ENCODE measurements around the gene CLASP1. TPM values are rescaled to one million over a fixed set of nuclear protein-coding genes. Genes with fewer than 3 reads are reported as not detected.

Gene CLASP1
- total RNA-seq, 1 donor from 2014 or later: 95.1 TPM

GRCh38 chr2:121398853-121399252 is 250.4 kb downstream of the CLASP1 start:
- Mint-ChIP-seq H3K9me3 (ENCODE audit: unreplicated experiment) (no peaks in the 10 kb centered on the region), H3K36me3 (ENCODE audit: low read depth, unreplicated experiment) (peaks cover 26% of the 10 kb centered on the region), H3K4me3 (ENCODE audit: unreplicated experiment) (no peak overlapping the region), H3K4me1 (ENCODE audit: unreplicated experiment) (no peaks in the 10 kb centered on the region), H3K27ac (ENCODE audit: unreplicated experiment) (peak overlapping the region; percentile 20), H3K27me3 (ENCODE audit: unreplicated experiment) (peaks cover 3% of the 10 kb centered on the region)
- DNase-seq (ENCODE audit: low spot score): no peak
- TF ChIP-seq CTCF (IDR thresholded peaks at IDR 0.05; ENCODE audit: unreplicated experiment): no peak

GRCh38 chr2:121390082-121390692 is 259.1 kb downstream of the CLASP1 start:
- Mint-ChIP-seq H3K27me3 (ENCODE audit: unreplicated experiment) (no peaks in the 10 kb centered on the region), H3K27ac (ENCODE audit: unreplicated experiment) (no peak overlapping the region), H3K4me1 (ENCODE audit: unreplicated experiment) (peaks cover 5% of the 10 kb centered on the region), H3K36me3 (ENCODE audit: low read depth, unreplicated experiment) (peaks cover 16% of the 10 kb centered on the region), H3K4me3 (ENCODE audit: unreplicated experiment) (no peak overlapping the region), H3K9me3 (ENCODE audit: unreplicated experiment) (no peaks in the 10 kb centered on the region)
- DNase-seq (ENCODE audit: low spot score): no peak
- no peak for TF ChIP-seq CTCF (IDR thresholded peaks at IDR 0.05; ENCODE audit: unreplicated experiment)

GRCh38 chr2:121388371-121388770 is 260.9 kb downstream of the CLASP1 start:
- peaks cover 8% of the 10 kb centered on the region for H3K36me3 Mint-ChIP-seq (ENCODE audit: low read depth, unreplicated experiment)
- H3K27me3 Mint-ChIP-seq (ENCODE audit: unreplicated experiment): no peaks in the 10 kb centered on the region
- no peak overlapping the region for H3K4me3 Mint-ChIP-seq (ENCODE audit: unreplicated experiment)
- H3K9me3 Mint-ChIP-seq (ENCODE audit: unreplicated experiment): no peaks in the 10 kb centered on the region
- no peak overlapping the region for H3K27ac Mint-ChIP-seq (ENCODE audit: unreplicated experiment)
- peaks cover 5% of the 10 kb centered on the region for H3K4me1 Mint-ChIP-seq (ENCODE audit: unreplicated experiment)
- TF ChIP-seq CTCF (IDR thresholded peaks at IDR 0.05; ENCODE audit: unreplicated experiment): no peak
- no peak for DNase-seq (ENCODE audit: low spot score)

GRCh38 chr2:121387591-121388325 is 261.5 kb downstream of the CLASP1 start:
- TF ChIP-seq CTCF (IDR thresholded peaks at IDR 0.05; ENCODE audit: unreplicated experiment): no peak
- H3K9me3 Mint-ChIP-seq (ENCODE audit: unreplicated experiment): no peaks in the 10 kb centered on the region
- peaks cover 2% of the 10 kb centered on the region for H3K27me3 Mint-ChIP-seq (ENCODE audit: unreplicated experiment)
- H3K27ac Mint-ChIP-seq (ENCODE audit: unreplicated experiment): no peak overlapping the region
- peaks cover 5% of the 10 kb centered on the region for H3K4me1 Mint-ChIP-seq (ENCODE audit: unreplicated experiment)
- DNase-seq (ENCODE audit: low spot score): no peak
- peaks cover 11% of the 10 kb centered on the region for H3K36me3 Mint-ChIP-seq (ENCODE audit: low read depth, unreplicated experiment)
- peak overlapping the region; percentile 39 for H3K4me3 Mint-ChIP-seq (ENCODE audit: unreplicated experiment)

- Mint-ChIP-seq H3K9me3 (ENCODE audit: unreplicated experiment) (no peaks in the 10 kb centered on the region), H3K27me3 (ENCODE audit: unreplicated experiment) (peaks cover 2% of the 10 kb centered on the region), H3K4me3 (ENCODE audit: unreplicated experiment) (no peak overlapping the region), H3K27ac (ENCODE audit: unreplicated experiment) (no peak overlapping the region), H3K4me1 (ENCODE audit: unreplicated experiment) (peaks cover 5% of the 10 kb centered on the region), H3K36me3 (ENCODE audit: low read depth, unreplicated experiment) (peaks cover 21% of the 10 kb centered on the region)
- no peak for TF ChIP-seq CTCF (IDR thresholded peaks at IDR 0.05; ENCODE audit: unreplicated experiment)
- no peak for DNase-seq (ENCODE audit: low spot score)
Observed at GRCh38 chr2:121386707-121387106, 262.6 kb downstream of the CLASP1 start.
